ENCODE measurements around the gene FREM1. TPM values are rescaled to one million over a fixed set of nuclear protein-coding genes. Genes with fewer than 3 reads are reported as not detected.

The FREM1 gene
- total and polyA plus RNA-seq, 10 of the 15 experiments (the other 5 are each of a cell fraction or from before 2014, with no cell fraction given), result 0.01 to 0.16 (median 0.08) TPM; not detected in 7

DNA sequence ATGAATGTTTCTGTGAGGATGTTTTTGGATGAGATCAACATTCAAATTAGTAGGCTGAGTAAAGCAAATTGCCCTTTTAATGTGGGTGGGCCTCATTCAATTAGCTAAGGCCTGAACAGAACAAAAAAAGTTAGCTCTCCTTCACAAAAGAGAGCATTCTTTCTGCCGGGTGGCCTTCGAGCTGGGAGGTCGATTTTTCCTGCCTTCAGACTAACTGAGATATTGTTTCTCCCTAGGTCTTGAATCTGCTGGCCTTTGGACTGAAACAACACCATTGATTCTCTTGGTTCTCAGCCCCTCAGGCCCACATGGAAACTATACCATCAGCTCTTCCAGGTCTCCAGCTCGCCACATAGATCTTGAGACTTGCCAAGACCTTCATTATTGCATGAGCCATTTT lies 29.1 kb upstream of the FREM1 start:
- H3K27ac ChIP-seq (ENCODE audit: control insufficient read depth, insufficient read depth), result no peak overlapping the region
- H3K9ac ChIP-seq (ENCODE audit: control insufficient read depth, insufficient read depth, low read length), result no peak overlapping the region
- TF ChIP-seq RFX5 (IDR thresholded peaks at IDR 0.05; ENCODE audit: low read depth, low read length) (no peak), ZNF24 (IDR thresholded peaks at IDR 0.05) (no peak), POLR2AphosphoS2 (IDR thresholded peaks at IDR 0.05; ENCODE audit: low read depth, low read length) (no peak), TAF1 (IDR thresholded peaks at IDR 0.05; ENCODE audit: borderline replicate concordance, low read depth, low read length) (no peak)
- intact Hi-C loops (cut with micrococcal nuclease; ENCODE audit: unreplicated experiment), result no loop called here
- H3K4me1 ChIP-seq (ENCODE audit: control insufficient read depth, insufficient read depth, low read length), result no peaks in the 10 kb centered on the region
- 15% methylated on average over 4 of the region's 4 CpGs for WGBS (ENCODE audit: insufficient coverage, insufficient replicate concordance, low lambda C conversion rate, missing lambda C conversion rate)
- H4K20me1 ChIP-seq (ENCODE audit: control insufficient read depth, insufficient read depth), result no peaks in the 10 kb centered on the region
- no peak overlapping the region for H2AFZ ChIP-seq (ENCODE audit: control insufficient read depth, low read depth, low read length)
- no peak overlapping the region for H3K4me3 ChIP-seq
- no peaks in the 10 kb centered on the region for H3K36me3 ChIP-seq (ENCODE audit: control insufficient read depth in 2 of 2, insufficient read depth in 2 of 2, low read length in 1 of 2)
- no peaks in the 10 kb centered on the region for H3K9me3 ChIP-seq (replicated peaks; ENCODE audit: control insufficient read depth, insufficient read depth, low read length)
- in situ Hi-C loops (cut with MboI), result no loop called here
- POLR2A ChIA-PET, result no interaction called here
- H3K79me2 ChIP-seq (ENCODE audit: control insufficient read depth, insufficient read depth, low read length), result no peaks in the 10 kb centered on the region
- no peak for FAIRE-seq
- no peak for DNase-seq (ENCODE audit: low read depth, low spot score)
- no TSS peak for BruUV-seq (replicated peaks)
- H3K4me2 ChIP-seq (ENCODE audit: control insufficient read depth, insufficient read depth), result no peak overlapping the region
- RAD21 ChIA-PET (ENCODE audit: unreplicated experiment), result no interaction called here
- no peak for ATAC-seq
- SMC1A ChIA-PET (ENCODE audit: uncharacterized antibody, unreplicated experiment), result no interaction called here
- H3K27me3 ChIP-seq (replicated peaks in 1 of 2; ENCODE audit: control insufficient read depth in 2 of 2, insufficient read depth in 2 of 2, low read length in 1 of 2), result no peaks in the 10 kb centered on the region
- CTCF ChIA-PET, result no interaction called here

DNA sequence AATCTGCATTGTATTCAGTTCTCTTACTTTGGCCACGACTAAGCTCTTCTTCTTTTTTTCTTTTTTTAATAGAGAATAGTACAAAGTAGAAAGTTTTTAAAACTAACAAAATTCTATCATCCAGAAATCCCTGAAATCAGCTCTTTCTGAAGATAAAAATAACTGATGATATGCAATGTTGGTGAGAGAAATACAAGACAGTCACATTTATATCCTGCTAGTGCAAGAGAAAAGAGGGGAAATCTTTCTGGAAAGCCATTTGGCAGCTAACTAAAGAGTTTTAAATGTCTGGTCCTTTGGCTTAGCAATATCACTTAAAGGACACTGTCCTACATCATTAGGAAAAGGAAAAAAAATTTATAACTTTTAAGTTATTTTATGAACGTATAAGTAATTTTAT lies 27.0 kb upstream of the FREM1 start:
- no peak for DNase-seq (ENCODE audit: low read depth, low spot score)
- no TSS peak for BruUV-seq (replicated peaks)
- SMC1A ChIA-PET (ENCODE audit: uncharacterized antibody, unreplicated experiment), result interaction anchor here (0.6 kb wide), 1 partner anchor 12 kb away, joined by 3 read pairs; no protein-coding TSS in a partner anchor
- Histone ChIP-seq H3K4me3 (no peak overlapping the region), H3K9me3 (replicated peaks; ENCODE audit: control insufficient read depth, insufficient read depth, low read length) (no peaks in the 10 kb centered on the region), H4K20me1 (ENCODE audit: control insufficient read depth, insufficient read depth) (no peaks in the 10 kb centered on the region), H2AFZ (ENCODE audit: control insufficient read depth, low read depth, low read length) (no peak overlapping the region), H3K9ac (ENCODE audit: control insufficient read depth, insufficient read depth, low read length) (no peak overlapping the region), H3K4me2 (ENCODE audit: control insufficient read depth, insufficient read depth) (no peak overlapping the region), H3K27ac (ENCODE audit: control insufficient read depth, insufficient read depth) (no peak overlapping the region), H3K36me3 (ENCODE audit: control insufficient read depth in 2 of 2, insufficient read depth in 2 of 2, low read length in 1 of 2) (no peaks in the 10 kb centered on the region), H3K79me2 (ENCODE audit: control insufficient read depth, insufficient read depth, low read length) (no peaks in the 10 kb centered on the region), H3K27me3 (replicated peaks in 1 of 2; ENCODE audit: control insufficient read depth in 2 of 2, insufficient read depth in 2 of 2, low read length in 1 of 2) (no peaks in the 10 kb centered on the region), H3K4me1 (ENCODE audit: control insufficient read depth, insufficient read depth, low read length) (no peaks in the 10 kb centered on the region)
- intact Hi-C loops (cut with micrococcal nuclease; ENCODE audit: unreplicated experiment) (no loop called here), in situ Hi-C loops (cut with MboI) (no loop called here)
- WGBS (ENCODE audit: insufficient coverage, insufficient replicate concordance, low lambda C conversion rate, missing lambda C conversion rate), result 13% methylated on average over 2 of the region's 2 CpGs
- no peak for ATAC-seq
- TF ChIP-seq, protein P1, sequence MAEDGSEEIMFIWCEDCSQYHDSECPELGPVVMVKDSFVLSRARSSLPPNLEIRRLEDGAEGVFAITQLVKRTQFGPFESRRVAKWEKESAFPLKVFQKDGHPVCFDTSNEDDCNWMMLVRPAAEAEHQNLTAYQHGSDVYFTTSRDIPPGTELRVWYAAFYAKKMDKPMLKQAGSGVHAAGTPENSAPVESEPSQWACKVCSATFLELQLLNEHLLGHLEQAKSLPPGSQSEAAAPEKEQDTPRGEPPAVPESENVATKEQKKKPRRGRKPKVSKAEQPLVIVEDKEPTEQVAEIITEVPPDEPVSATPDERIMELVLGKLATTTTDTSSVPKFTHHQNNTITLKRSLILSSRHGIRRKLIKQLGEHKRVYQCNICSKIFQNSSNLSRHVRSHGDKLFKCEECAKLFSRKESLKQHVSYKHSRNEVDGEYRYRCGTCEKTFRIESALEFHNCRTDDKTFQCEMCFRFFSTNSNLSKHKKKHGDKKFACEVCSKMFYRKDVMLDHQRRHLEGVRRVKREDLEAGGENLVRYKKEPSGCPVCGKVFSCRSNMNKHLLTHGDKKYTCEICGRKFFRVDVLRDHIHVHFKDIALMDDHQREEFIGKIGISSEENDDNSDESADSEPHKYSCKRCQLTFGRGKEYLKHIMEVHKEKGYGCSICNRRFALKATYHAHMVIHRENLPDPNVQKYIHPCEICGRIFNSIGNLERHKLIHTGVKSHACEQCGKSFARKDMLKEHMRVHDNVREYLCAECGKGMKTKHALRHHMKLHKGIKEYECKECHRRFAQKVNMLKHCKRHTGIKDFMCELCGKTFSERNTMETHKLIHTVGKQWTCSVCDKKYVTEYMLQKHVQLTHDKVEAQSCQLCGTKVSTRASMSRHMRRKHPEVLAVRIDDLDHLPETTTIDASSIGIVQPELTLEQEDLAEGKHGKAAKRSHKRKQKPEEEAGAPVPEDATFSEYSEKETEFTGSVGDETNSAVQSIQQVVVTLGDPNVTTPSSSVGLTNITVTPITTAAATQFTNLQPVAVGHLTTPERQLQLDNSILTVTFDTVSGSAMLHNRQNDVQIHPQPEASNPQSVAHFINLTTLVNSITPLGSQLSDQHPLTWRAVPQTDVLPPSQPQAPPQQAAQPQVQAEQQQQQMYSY (CRISPR knock-in tag; IDR thresholded peaks at IDR 0.05), result no peak
- TF ChIP-seq, protein P2, sequence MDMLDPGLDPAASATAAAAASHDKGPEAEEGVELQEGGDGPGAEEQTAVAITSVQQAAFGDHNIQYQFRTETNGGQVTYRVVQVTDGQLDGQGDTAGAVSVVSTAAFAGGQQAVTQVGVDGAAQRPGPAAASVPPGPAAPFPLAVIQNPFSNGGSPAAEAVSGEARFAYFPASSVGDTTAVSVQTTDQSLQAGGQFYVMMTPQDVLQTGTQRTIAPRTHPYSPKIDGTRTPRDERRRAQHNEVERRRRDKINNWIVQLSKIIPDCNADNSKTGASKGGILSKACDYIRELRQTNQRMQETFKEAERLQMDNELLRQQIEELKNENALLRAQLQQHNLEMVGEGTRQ (IDR thresholded peaks at IDR 0.05; ENCODE audit: borderline replicate concordance, low read depth, low read length), result no peak
- TF ChIP-seq BCL11A (IDR thresholded peaks at IDR 0.05; ENCODE audit: low read depth, low read length) (no peak), KLF5 (IDR thresholded peaks at IDR 0.05; ENCODE audit: partially characterized antibody) (no peak), IRF4 (IDR thresholded peaks at IDR 0.05; ENCODE audit: low read depth, low read length) (no peak), ZNF207 (IDR thresholded peaks at IDR 0.05; ENCODE audit: borderline replicate concordance) (no peak), PAX5 (IDR thresholded peaks at IDR 0.05; ENCODE audit: borderline replicate concordance, low read depth, low read length) (no peak), CBX5 (IDR thresholded peaks at IDR 0.05; ENCODE audit: low read depth) (no peak)
- TF ChIP-seq, protein P3, sequence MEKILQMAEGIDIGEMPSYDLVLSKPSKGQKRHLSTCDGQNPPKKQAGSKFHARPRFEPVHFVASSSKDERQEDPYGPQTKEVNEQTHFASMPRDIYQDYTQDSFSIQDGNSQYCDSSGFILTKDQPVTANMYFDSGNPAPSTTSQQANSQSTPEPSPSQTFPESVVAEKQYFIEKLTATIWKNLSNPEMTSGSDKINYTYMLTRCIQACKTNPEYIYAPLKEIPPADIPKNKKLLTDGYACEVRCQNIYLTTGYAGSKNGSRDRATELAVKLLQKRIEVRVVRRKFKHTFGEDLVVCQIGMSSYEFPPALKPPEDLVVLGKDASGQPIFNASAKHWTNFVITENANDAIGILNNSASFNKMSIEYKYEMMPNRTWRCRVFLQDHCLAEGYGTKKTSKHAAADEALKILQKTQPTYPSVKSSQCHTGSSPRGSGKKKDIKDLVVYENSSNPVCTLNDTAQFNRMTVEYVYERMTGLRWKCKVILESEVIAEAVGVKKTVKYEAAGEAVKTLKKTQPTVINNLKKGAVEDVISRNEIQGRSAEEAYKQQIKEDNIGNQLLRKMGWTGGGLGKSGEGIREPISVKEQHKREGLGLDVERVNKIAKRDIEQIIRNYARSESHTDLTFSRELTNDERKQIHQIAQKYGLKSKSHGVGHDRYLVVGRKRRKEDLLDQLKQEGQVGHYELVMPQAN (conservative IDR thresholded peaks at IDR 0.05), result no peak
- CTCF ChIA-PET, result no interaction called here
- POLR2A ChIA-PET, result interaction anchor here (0.5 kb wide), 1 partner anchor 334 kb away, joined by 11 read pairs; no protein-coding TSS in a partner anchor
- no peak for FAIRE-seq
- RAD21 ChIA-PET (ENCODE audit: unreplicated experiment), result no interaction called here
